Activated CD8-positive, alpha-beta memory T cell treated with anti-CD3 and anti-CD28 coated beads for 36 hours (primary cell): ENCODE measurements around the gene LNX1. TPM values are rescaled to one million over a fixed set of nuclear protein-coding genes. Genes with fewer than 3 reads are reported as not detected.

Source experiments
- CTCF ChIA-PET: fragments of 350-600 bp; sonication (Branson Sonifier 250); formaldehyde crosslinking; loops from one replicate; lab custom pipeline; 2021; ENCODE audit warnings: antibody characterized with exemption; lab: Charles Lee
- POLR2A ChIA-PET: fragments of 350-600 bp; sonication (Branson Sonifier 250); formaldehyde crosslinking; loops from one replicate; lab custom pipeline; 2021; ENCODE audit warnings: antibody characterized with exemption; lab: Charles Lee
- total RNA-seq, 2 experiments: library from RNA; stranded (reverse); gene quantifications; one replicate each; pipeline ENCODE4 v1.2.3, GENCODE V29; 2021

LNX1 gene
- total RNA-seq, 2 experiments from 2014 or later: not detected

GRCh38 chr4:53602390-53602789 is 11.1 kb upstream of the LNX1 start:
- ChIA-PET POLR2A (no interaction called here), CTCF (no interaction called here)

GRCh38 chr4:53601251-53601764 is 10.0 kb upstream of the LNX1 start:
- CTCF ChIA-PET: no interaction called here
- POLR2A ChIA-PET: no interaction called here

GRCh38 chr4:53599632-53600031 is 8.3 kb upstream of the LNX1 start:
- ChIA-PET POLR2A (no interaction called here), CTCF (no interaction called here)

- ChIA-PET POLR2A (no interaction called here), CTCF (no interaction called here)
Observed at GRCh38 chr4:53598901-53599300, 7.6 kb upstream of the LNX1 start.

- POLR2A ChIA-PET: no interaction called here
Observed at GRCh38 chr4:53598483-53598882, 7.2 kb upstream of the LNX1 start.

GRCh38 chr4:53596901-53597300 is 5.6 kb upstream of the LNX1 start:
- CTCF ChIA-PET: no interaction called here
- POLR2A ChIA-PET: no interaction called here

More at GRCh38 chr4:53598483-53598882, 7.2 kb upstream of the LNX1 start:
- CTCF ChIA-PET: no interaction called here

GRCh38 chr4:53595834-53596233 is 4.5 kb upstream of the LNX1 start:
- POLR2A ChIA-PET: no interaction called here
- CTCF ChIA-PET: no interaction called here

GRCh38 chr4:53595204-53595603 is 3.9 kb upstream of the LNX1 start:
- ChIA-PET POLR2A (interaction anchor here (0.6 kb wide), 1 partner anchor 169 kb away, joined by 5 read pairs; no protein-coding TSS in a partner anchor), CTCF (no interaction called here)

- CTCF ChIA-PET: no interaction called here
- POLR2A ChIA-PET: no interaction called here
Observed at GRCh38 chr4:53593765-53594164, 2.5 kb upstream of the LNX1 start.

GRCh38 chr4:53592686-53593501 is 1.6 kb upstream of the LNX1 start:
- CTCF ChIA-PET: interaction anchor here (0.6 kb wide), 1 partner anchor 904 kb away, joined by 3 read pairs; no protein-coding TSS in a partner anchor
- POLR2A ChIA-PET: interaction anchor here (0.6 kb wide), 1 partner anchor 142 kb away, joined by 4 read pairs; no protein-coding TSS in a partner anchor

- ChIA-PET CTCF (interaction anchor here (0.6 kb wide), 1 partner anchor 903 kb away, joined by 3 read pairs; no protein-coding TSS in a partner anchor), POLR2A (interaction anchor here (0.6 kb wide), 1 partner anchor 142 kb away, joined by 4 read pairs; no protein-coding TSS in a partner anchor)
Observed at GRCh38 chr4:53592122-53592521, 836 bp upstream of the LNX1 start.

- CTCF ChIA-PET: no interaction called here
- POLR2A ChIA-PET: no interaction called here
Observed at GRCh38 chr4:53590187-53590586, 1.1 kb downstream of the LNX1 start.

GRCh38 chr4:53589511-53589910 is 1.8 kb downstream of the LNX1 start:
- ChIA-PET POLR2A (no interaction called here), CTCF (no interaction called here)

- CTCF ChIA-PET: no interaction called here
- POLR2A ChIA-PET: no interaction called here
Observed at GRCh38 chr4:53587135-53587534, 4.2 kb downstream of the LNX1 start.

GRCh38 chr4:53586121-53586816 is 5.0 kb downstream of the LNX1 start:
- ChIA-PET CTCF (no interaction called here), POLR2A (no interaction called here)

GRCh38 chr4:53584658-53585057 is 6.6 kb downstream of the LNX1 start:
- ChIA-PET CTCF (no interaction called here), POLR2A (no interaction called here)

GRCh38 chr4:53583513-53583912 is 7.8 kb downstream of the LNX1 start:
- CTCF ChIA-PET: no interaction called here
- POLR2A ChIA-PET: no interaction called here

GRCh38 chr4:53582194-53582593 is 9.1 kb downstream of the LNX1 start:
- ChIA-PET CTCF (no interaction called here), POLR2A (no interaction called here)

- CTCF ChIA-PET: no interaction called here
- POLR2A ChIA-PET: no interaction called here
Observed at GRCh38 chr4:53580274-53580673, 11.0 kb downstream of the LNX1 start.

- ChIA-PET POLR2A (no interaction called here), CTCF (no interaction called here)
Observed at GRCh38 chr4:53579826-53580225, 11.5 kb downstream of the LNX1 start.
